HG03342 (cell line): ENCODE results near the gene MAPK1.
"Not testable (repeated sequence)": the region's sequence is repeated elsewhere in the genome, so short reads cannot be mapped to it uniquely, and the experiment has no call there.

ENCODE experiments used
- ATAC-seq: cut with Tn5 transposase; IDR thresholded peaks from one replicate; pipeline ENCODE4 v1.9.1; 2021; ENCODE audit warnings: mild to moderate bottlenecking, moderate library complexity; ENCODE audit not compliant: unreplicated experiment

Gene MAPK1

GRCh38 chr22:21793716-21794115, 73.7 kb downstream of the MAPK1 start:
- not testable (repeated sequence) for ATAC-seq

GRCh38 chr22:21791635-21792625, 75.5 kb downstream of the MAPK1 start:
- no peak for ATAC-seq

GRCh38 chr22:21790849-21791610, 76.4 kb downstream of the MAPK1 start:
- ATAC-seq = not testable (repeated sequence)

GRCh38 chr22:21790359-21790758, 77.1 kb downstream of the MAPK1 start:
- no peak for ATAC-seq

- ATAC-seq = not testable (repeated sequence)
Measured at GRCh38 chr22:21787565-21787964, 79.9 kb downstream of the MAPK1 start.

GRCh38 chr22:21780259-21780658, 87.2 kb downstream of the MAPK1 start:
- ATAC-seq = no peak

- no peak for ATAC-seq
Measured at GRCh38 chr22:21779444-21779843, 88.0 kb downstream of the MAPK1 start.

- no peak for ATAC-seq
Measured at GRCh38 chr22:21778705-21779363, 88.6 kb downstream of the MAPK1 start.

GRCh38 chr22:21771631-21771976, 95.8 kb downstream of the MAPK1 start:
- ATAC-seq = no peak

- no peak for ATAC-seq
Measured at GRCh38 chr22:21768435-21768834, 99.0 kb downstream of the MAPK1 start.

- ATAC-seq = peak; percentile 53
Measured at GRCh38 chr22:21766691-21767462, 100.6 kb downstream of the MAPK1 start.

GRCh38 chr22:21765909-21766529, 101.4 kb downstream of the MAPK1 start:
- ATAC-seq = no peak

GRCh38 chr22:21764038-21764804, 103.2 kb downstream of the MAPK1 start:
- no peak for ATAC-seq

- ATAC-seq = no peak
Measured at GRCh38 chr22:21762712-21763581, 104.5 kb downstream of the MAPK1 start.

GRCh38 chr22:21761994-21762680, 105.3 kb downstream of the MAPK1 start:
- ATAC-seq = no peak

- no peak for ATAC-seq
Measured at GRCh38 chr22:21761086-21761485, 106.4 kb downstream of the MAPK1 start.

- ATAC-seq = no peak
Measured at GRCh38 chr22:21760640-21761039, 106.8 kb downstream of the MAPK1 start.
